Smooth muscle cell (in vitro differentiated cells): ENCODE results near the gene RSL1D1. TPM values are rescaled to one million over a fixed set of nuclear protein-coding genes. Genes with fewer than 3 reads are reported as not detected.

Source experiments
- DNase-seq: peaks from one replicate; lab custom pipeline; 2025; ENCODE audit not compliant: unreplicated experiment; lab: John Stamatoyannopoulos, UW
- H2AFZ ChIP-seq: fragments of 200-600 bp; sonication (generic); 2 replicates; pipeline ENCODE4 v1.6.0; 2016; ENCODE audit warnings: antibody characterized with exemption, low read depth, mild to moderate bottlenecking
- H3F3A ChIP-seq: fragments of 200-600 bp; sonication (generic); 2 replicates; pipeline ENCODE4 v1.6.0; 2017; ENCODE audit warnings: antibody characterized with exemption, low read depth
- H3K27ac ChIP-seq: fragments of 200-600 bp; sonication (generic); 2 replicates; pipeline ENCODE4 v1.5.1; 2016; ENCODE audit warnings: low read depth, mild to moderate bottlenecking
- H3K27me3 ChIP-seq: fragments of 200-600 bp; sonication (generic); 2 replicates; pipeline ENCODE4 v1.6.1; 2016; ENCODE audit warnings: low read depth, mild to moderate bottlenecking
- H3K36me3 ChIP-seq: fragments of 200-600 bp; sonication (generic); 2 replicates; pipeline ENCODE4 v1.5.1; 2016; ENCODE audit warnings: low read depth
- H3K4me1 ChIP-seq: fragments of 200-600 bp; sonication (generic); 2 replicates; pipeline ENCODE4 v1.5.1; 2016; ENCODE audit warnings: low read depth
- H3K4me2 ChIP-seq: fragments of 200-600 bp; sonication (generic); 2 replicates; pipeline ENCODE4 v1.6.0; 2016; ENCODE audit warnings: mild to moderate bottlenecking
- H3K4me3 ChIP-seq: fragments of 200-600 bp; sonication (generic); 2 replicates; pipeline ENCODE4 v1.5.1; 2016; ENCODE audit warnings: mild to moderate bottlenecking
- H3K79me2 ChIP-seq: fragments of 200-600 bp; sonication (generic); 2 replicates; pipeline ENCODE4 v1.6.0; 2016; ENCODE audit warnings: low read depth, mild to moderate bottlenecking
- H3K9ac ChIP-seq: fragments of 200-600 bp; sonication (generic); 2 replicates; pipeline ENCODE4 v1.6.0; 2016; ENCODE audit warnings: low read depth
- H3K9me3 ChIP-seq: fragments of 200-600 bp; sonication (generic); replicated peaks from 2 replicates; pipeline ENCODE4 v1.5.1; 2016; ENCODE audit warnings: low read depth
- H4K20me1 ChIP-seq: fragments of 200-600 bp; sonication (generic); 2 replicates; pipeline ENCODE4 v1.6.0; 2016; ENCODE audit warnings: low read depth
- CTCF ChIP-seq: fragments of 200-600 bp; sonication (generic); IDR thresholded peaks from 2 replicates; pipeline ENCODE4 v1.5.1; 2017; ENCODE audit warnings: borderline replicate concordance, mild to moderate bottlenecking, antibody characterized with exemption; ENCODE audit not compliant: insufficient read depth, poor library complexity, severe bottlenecking
- WGBS: methylation state at CpG from one replicate; pipeline ENCODE4 v1.1.7; 2016; ENCODE audit warnings: low lambda C conversion rate; 5-methylcytosine and 5-hydroxymethylcytosine counted together
- polyA plus RNA-seq: library from polyadenylated mRNA; unstranded; fragments of >200 nt; fragmentation: Nextera tagmentation; extraction: Ambion mirVana; gene quantifications from 2 replicates; pipeline ENCODE4 v1.2.1, GENCODE V29; 2016
- total RNA-seq: library from RNA; depleted of rRNA; stranded (reverse); fragments of >200 nt; gene quantifications from 2 replicates; pipeline ENCODE4 v1.2.3, GENCODE V29; 2014

RSL1D1 gene
- total and polyA plus RNA-seq, 2 experiments from 2014 or later = 104 to 157 TPM

- no peak overlapping the region for H3K4me2 ChIP-seq
- no peaks in the 10 kb centered on the region for H3F3A ChIP-seq
- H3K9me3 ChIP-seq = no peaks in the 10 kb centered on the region
- H3K36me3 ChIP-seq = peaks cover 14% of the 10 kb centered on the region
- 96% methylated on average over 5 of the region's 5 CpGs for WGBS
- no peaks in the 10 kb centered on the region for H3K27me3 ChIP-seq
- no peaks in the 10 kb centered on the region for H3K4me1 ChIP-seq
- H3K79me2 ChIP-seq = peaks cover 4% of the 10 kb centered on the region
- H2AFZ ChIP-seq = no peak overlapping the region
- H3K9ac ChIP-seq = no peak overlapping the region
- H4K20me1 ChIP-seq = peaks cover 32% of the 10 kb centered on the region
- H3K4me3 ChIP-seq = no peak overlapping the region
- DNase-seq = no peak
- no peak overlapping the region for H3K27ac ChIP-seq
- TF ChIP-seq CTCF = no peak
Measured at GRCh38 chr16:11884035-11884434, 32.7 kb upstream of the RSL1D1 start.

DNA sequence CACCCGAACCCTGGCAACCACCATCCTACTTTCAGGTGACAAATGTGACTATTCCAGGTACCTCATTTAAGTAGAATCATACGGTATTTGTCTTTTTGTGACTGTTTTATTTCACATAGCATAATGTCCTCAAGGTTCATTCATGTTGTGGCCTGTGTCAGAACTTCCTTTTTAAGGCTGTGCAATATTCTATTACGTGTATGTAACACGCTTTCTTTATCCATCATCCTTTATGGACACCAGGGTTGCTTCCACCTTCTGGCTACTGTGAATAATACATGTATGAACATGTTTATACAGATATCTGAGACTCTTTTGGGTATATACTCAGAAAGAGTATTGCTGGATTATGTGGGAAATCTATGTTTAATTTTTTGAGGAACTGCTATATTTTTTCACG is 28.7 kb upstream of the RSL1D1 start:
- H4K20me1 ChIP-seq = peaks cover 39% of the 10 kb centered on the region
- peaks cover 19% of the 10 kb centered on the region for H3K36me3 ChIP-seq
- H2AFZ ChIP-seq = no peak overlapping the region
- TF ChIP-seq CTCF = no peak
- peaks cover 3% of the 10 kb centered on the region for H3F3A ChIP-seq
- no peak overlapping the region for H3K9ac ChIP-seq
- no peak overlapping the region for H3K4me3 ChIP-seq
- H3K27ac ChIP-seq = no peak overlapping the region
- no peak for DNase-seq
- no peaks in the 10 kb centered on the region for H3K27me3 ChIP-seq
- 97% methylated on average over 5 of the region's 5 CpGs for WGBS
- no peaks in the 10 kb centered on the region for H3K9me3 ChIP-seq
- H3K79me2 ChIP-seq = peaks cover 4% of the 10 kb centered on the region
- H3K4me1 ChIP-seq = no peaks in the 10 kb centered on the region
- H3K4me2 ChIP-seq = no peak overlapping the region

DNA sequence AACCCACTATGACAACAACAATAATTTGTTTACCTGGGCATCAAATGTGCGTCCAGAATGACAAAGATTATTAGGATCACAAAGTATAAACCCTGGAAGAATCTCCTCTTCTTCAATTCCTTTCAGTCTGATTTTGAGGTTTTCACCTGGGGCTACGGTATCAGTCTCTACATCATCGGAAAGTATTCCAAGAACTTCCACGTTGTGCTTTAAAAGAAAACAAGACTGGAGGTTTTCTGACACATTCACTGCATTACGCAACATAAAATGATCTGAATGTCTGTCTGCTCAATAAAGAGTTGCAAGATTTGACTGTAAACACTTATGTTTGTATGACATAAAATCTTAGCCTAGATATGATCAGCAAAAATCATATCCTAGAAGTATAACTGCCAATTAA is 26.0 kb upstream of the RSL1D1 start:
- no peak overlapping the region for H3K4me2 ChIP-seq
- no peak overlapping the region for H3K9ac ChIP-seq
- H3K36me3 ChIP-seq = peaks cover 17% of the 10 kb centered on the region
- peaks cover 5% of the 10 kb centered on the region for H3K79me2 ChIP-seq
- no peak for TF ChIP-seq CTCF
- 88% methylated on average over 5 of the region's 5 CpGs for WGBS
- no peak overlapping the region for H2AFZ ChIP-seq
- peaks cover 42% of the 10 kb centered on the region for H4K20me1 ChIP-seq
- no peak for DNase-seq
- no peaks in the 10 kb centered on the region for H3K27me3 ChIP-seq
- H3F3A ChIP-seq = peaks cover 3% of the 10 kb centered on the region
- no peaks in the 10 kb centered on the region for H3K4me1 ChIP-seq
- H3K9me3 ChIP-seq = no peaks in the 10 kb centered on the region
- H3K27ac ChIP-seq = no peak overlapping the region
- no peak overlapping the region for H3K4me3 ChIP-seq

DNA sequence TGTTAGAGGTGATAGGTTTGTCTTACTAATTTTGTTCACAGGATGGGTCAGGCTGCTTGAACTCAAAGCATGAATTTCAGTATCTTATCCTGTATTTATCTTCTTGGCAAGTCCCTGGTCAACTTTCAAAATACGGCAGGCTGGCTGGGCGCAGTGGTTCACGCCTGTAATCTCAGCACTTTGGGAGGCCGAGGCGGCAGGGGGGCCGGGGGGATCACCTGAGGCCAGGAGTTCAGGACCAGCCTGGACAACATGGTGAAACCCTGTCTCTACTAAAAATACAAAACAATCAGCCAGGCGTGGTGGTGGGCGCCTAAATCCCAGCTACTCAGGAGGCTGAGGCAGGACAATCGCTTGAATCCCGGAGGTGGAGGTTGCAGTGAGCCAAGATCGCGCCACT is 25.0 kb upstream of the RSL1D1 start:
- H2AFZ ChIP-seq = no peak overlapping the region
- no peak overlapping the region for H3K27ac ChIP-seq
- H3K9me3 ChIP-seq = no peaks in the 10 kb centered on the region
- peaks cover 45% of the 10 kb centered on the region for H4K20me1 ChIP-seq
- peaks cover 3% of the 10 kb centered on the region for H3F3A ChIP-seq
- 98% methylated on average over 12 of the region's 12 CpGs for WGBS
- DNase-seq = no peak
- H3K9ac ChIP-seq = no peak overlapping the region
- peaks cover 6% of the 10 kb centered on the region for H3K79me2 ChIP-seq
- H3K27me3 ChIP-seq = no peaks in the 10 kb centered on the region
- no peak for TF ChIP-seq CTCF
- H3K4me3 ChIP-seq = no peak overlapping the region
- H3K4me1 ChIP-seq = no peaks in the 10 kb centered on the region
- H3K4me2 ChIP-seq = no peak overlapping the region
- peaks cover 17% of the 10 kb centered on the region for H3K36me3 ChIP-seq
